Caki2 (cell line): ENCODE measurements around the gene PPAT. TPM values are rescaled to one million over a fixed set of nuclear protein-coding genes. Genes with fewer than 3 reads are reported as not detected.
"Not testable (repeated sequence)": the region's sequence is repeated elsewhere in the genome, so short reads cannot be mapped to it uniquely, and the experiment has no call there.

Experiments used
- DNase-seq: peaks from one replicate; pipeline ENCODE4 v3.0.0-alpha.2; 2015; ENCODE audit warnings: low read depth
- in situ Hi-C: cut with HindIII; loops from 2 replicates; pipeline ENCODE4 v1.10.0; 2016; ENCODE audit warnings: low sequenced_read_pairs, low pct_unique_long_range_greater_than_20kb, mixed read lengths
- total RNA-seq: library from RNA; depleted of rRNA; stranded (reverse); fragments of >200 nt; shearing (Covaris generic); gene quantifications from 2 replicates; pipeline ENCODE4 v1.2.3, GENCODE V29; 2014; ENCODE audit warnings: low replicate concordance

The PPAT gene
- total RNA-seq, 1 experiment from 2014 or later, result 10.7 TPM

DNA sequence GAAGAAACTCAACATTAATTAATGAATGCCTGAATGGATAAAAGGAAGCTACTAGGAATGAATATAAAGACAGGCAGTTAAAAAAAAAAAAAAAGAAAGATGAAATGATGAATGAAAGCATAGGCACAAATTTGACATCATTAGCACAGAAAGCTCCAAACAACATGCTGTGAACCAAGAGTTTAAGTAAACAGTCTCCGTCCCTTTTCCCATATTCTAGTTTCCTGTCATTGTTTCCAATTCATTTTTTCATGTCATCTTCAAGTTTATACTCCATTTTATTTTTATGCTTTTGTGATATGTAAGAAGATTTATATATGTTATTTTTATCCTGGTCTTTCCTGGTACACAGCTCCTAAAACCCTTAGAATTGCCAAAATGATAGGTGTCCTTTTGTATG, 30.4 kb downstream of the PPAT start:
- DNase-seq, result no peak

DNA sequence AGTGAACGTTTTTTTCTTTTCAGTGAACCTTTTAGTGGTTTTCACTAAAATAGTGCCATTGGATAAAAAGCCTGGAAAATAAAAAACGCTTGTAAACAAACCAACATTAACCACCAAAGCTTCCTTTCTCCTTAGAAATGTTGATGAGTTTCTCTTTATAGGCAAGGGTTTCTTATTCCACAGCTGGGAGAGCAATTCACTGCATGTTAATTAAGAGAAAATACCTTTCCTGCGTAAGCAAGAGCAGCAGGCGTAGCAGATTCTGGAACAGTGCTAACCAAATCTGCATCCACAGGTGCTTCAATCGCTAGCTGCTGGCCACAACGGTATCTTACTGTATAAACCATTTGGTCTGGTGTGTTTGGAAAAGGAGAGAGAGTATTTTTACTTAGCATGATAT, 34.9 kb downstream of the PPAT start:
- in situ Hi-C loops, result no loop called here
- no peak for DNase-seq

More for the DNA sequence above, 30.4 kb downstream of the PPAT start:
- in situ Hi-C loops, result no loop called here

DNA sequence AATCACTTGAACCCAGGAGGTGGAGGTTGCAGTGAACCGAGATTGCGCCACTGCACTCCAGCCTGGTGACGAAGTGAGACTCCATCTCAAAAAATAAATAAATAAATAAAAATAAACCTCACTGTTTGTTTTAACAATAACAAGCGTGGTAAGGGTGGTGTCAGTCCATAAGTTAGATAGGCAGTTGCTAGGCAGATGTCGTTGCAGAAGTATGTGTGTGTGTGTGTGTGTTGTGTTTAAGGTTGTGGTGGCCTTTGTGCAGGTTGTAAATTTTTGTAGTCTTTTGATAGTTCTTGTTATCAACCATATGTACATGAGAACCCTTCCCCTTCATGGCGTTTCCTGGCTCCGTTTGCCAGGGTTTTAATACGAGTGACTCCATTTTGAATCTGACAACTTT, 44.1 kb downstream of the PPAT start:
- in situ Hi-C loops, result no loop called here
- DNase-seq, result no peak

DNA sequence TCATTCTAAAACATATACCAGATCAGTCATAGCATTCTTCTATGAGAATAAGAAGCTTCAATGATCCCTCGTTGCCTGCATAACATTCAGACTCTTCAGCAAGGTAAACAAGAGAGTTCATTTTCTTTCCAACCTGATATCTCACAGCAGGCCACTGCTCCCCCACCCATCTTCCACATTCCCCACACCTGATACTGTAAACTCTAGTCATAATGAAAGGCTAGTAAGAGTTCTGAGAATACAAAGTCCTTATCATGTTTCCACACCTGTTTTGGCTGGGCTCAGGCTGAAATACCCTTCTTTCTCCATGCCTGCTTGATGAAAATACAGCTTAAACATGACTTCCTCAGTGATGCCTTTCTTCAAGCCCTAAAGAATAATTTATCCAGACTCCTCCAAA, 45.9 kb downstream of the PPAT start:
- no peak for DNase-seq
- in situ Hi-C loops, result no loop called here

DNA sequence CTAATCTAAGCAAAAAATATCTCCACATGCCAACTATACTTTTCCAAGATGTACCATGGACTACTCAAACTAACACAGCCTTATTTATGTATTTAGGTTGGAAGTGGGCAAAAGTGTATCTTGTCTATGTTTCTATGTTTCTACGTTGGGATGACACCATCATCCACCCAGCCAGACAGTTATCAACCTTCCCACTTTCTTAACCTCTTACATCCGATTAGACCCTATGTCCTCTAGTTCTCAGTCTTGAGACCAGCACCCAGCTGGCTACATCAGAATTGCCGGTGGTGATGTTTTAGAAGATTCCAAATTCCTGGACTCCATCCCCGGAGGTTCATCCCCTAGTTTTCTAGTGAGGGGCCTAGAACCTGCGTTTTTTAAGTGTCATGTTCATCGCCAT, 47.1 kb downstream of the PPAT start:
- no peak for DNase-seq
- in situ Hi-C loops, result no loop called here

DNA sequence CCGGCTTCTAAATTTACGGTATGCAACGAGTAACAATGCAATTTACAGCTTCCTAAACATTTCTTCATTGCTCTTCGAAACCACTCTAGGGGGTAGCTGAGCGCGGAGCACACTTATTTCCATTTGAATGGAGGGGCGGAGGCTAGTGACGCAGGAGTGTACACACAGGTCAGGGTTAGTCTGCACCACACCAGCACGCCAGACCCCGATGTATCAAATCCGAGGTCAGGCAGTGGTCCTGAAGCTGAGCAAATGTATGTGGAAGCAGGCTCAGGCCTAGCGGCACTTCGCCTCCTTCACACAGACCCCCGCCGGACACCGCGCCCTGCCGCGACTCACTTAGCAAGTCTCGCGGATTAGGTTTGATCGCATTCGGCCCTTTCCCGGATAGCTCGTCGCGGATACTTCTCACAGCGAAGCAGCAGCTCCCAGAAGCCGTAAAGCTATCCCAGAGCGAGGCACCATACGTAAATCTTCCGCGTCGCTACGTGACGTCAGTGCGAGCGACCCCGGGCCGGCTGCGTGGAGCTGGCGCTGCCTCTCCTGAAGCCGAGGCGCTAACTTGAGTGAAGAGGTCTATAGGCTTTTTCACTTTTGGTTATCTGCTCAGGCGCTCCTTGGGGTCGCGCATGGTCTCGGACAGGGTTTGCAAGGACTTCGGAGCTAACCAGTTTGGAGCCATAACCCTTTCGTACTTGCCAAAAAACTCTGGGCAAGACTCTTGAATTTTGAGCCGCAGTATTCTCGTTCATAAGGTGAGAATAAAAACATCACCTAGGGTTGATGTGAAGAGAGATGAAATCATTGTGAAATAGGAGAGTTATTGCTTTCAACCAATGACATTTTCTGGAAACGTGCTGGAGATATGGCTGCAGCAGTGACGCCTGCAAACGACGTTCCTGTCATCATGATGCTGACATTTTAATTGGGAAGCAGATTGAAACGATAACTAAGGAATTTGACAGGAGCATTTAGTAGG, 48.1 kb downstream of the PPAT start, which contains the start of gene AASDH:
Gene AASDH, minus strand, starts transcription at position 469 of the 979 bp plus-strand sequence. CDS start 3,192 bp downstream, outside the sequence.
- in situ Hi-C loops, result no loop called here
- peak; percentile 87 for DNase-seq

DNA sequence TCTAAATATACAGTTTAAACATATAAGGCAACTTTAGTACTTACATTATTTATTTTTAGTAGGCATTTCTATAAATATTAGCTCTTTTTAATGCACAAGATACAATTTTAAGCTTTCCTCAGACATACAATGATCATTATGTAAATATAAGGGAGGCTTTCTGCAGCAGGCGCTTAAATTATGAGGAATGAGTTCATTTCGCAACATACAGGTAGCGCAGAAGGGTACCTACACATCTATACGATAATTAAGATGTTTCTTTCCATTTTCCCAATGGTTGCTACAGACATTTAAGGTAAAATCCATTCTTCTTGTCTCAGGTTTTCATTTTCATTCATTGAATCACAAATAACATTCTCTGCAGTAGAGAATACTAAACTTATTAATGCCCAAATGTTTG, 49.3 kb downstream of the PPAT start:
- DNase-seq, result no peak
- in situ Hi-C loops, result no loop called here

DNA sequence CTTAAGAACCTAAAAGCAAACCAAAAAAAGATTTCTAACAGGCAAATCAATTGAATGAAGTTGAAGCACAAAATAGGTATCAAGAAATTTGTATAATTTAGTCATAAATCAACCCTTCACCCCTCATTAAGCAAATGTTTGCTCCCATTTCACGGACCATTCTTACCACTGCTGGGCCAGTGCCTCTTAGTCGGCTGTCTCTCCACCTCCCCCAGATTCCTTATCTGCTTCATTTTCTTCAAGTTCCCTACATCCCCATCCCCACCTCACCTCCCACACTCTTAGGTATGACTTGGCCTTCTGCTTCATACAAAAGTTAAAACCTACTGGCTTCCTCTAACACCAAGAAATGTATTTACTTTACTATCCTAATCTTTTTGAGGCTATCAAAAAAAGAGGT, 60.0 kb downstream of the PPAT start:
- no peak for DNase-seq
- in situ Hi-C loops, result no loop called here

DNA sequence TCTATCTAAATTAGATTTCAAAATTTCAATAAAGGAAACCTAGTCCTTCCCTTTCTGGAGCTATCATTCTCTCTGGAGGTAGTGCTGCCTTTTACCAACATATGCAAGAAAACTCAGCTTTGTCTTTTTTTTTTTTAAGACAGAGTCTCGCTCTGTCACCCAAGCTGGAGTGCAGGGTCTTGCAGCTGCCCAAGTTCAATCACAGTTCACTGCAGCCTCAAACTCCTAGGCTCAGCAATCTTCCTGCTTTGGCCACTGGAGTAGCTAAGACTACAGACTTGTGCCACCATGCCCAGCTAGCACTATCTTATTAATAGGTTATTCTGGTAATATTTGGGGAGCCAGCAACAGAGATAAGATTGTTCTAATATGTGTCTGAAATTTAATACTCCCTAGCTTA, 60.5 kb downstream of the PPAT start:
- DNase-seq, result no peak
- in situ Hi-C loops, result no loop called here

DNA sequence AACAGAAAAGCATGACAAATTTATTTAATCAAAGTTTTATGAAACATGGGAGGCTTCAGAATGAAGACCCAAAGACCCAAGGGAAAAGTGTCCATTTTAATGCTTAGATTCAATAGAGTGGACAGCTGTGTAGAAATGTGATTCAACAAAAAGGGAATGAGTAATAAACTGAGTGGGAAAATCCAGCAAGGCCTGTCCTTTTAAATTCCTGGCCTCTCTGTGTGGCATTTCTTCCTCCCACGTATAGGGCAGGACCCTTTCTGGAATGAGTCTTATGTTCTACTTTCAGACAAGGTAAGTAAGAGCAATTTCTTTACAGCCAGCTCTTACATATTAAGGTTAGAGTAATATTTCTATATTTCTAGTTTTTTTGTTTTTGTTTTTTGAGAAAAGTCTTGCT, 62.6 kb downstream of the PPAT start:
- DNase-seq, result no peak
- in situ Hi-C loops, result no loop called here

DNA sequence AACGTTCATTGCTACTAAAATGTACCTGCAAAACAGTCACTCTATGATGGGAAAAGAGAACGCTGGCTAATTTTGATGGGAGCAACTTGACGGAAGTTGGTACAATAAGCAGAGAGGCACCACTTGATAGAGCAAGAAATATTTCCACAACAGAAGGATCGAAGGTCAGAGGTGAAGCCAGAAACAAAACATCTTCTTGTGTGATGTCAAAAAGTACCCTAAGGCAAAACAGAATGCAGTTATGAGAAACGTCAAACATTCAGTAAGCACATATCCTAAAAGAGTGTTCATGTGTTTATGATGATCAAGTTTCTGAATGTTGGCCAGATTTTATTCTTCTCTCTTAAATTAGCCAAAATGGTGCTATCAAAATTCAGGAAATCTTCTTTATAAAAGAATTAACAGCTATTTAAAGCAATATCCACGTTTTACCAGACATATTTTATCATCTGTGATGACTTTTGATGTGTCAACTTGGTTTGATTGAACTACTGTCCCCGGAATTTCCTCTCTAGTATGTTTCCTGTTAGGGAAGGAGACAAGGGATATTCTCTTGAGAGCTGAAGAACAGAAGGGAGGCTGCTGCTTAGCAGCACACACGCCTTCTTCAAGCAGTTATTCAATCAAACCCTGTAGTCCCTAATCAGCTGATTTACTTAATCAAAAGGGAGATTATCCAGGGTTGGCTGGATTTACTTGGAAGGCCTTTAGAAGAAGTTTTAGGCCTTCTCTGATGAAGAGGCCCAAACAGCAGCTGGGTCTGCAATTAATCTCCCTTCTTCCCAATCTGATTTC, 63.8 kb downstream of the PPAT start:
- in situ Hi-C loops, result no loop called here
- DNase-seq, result no peak

DNA sequence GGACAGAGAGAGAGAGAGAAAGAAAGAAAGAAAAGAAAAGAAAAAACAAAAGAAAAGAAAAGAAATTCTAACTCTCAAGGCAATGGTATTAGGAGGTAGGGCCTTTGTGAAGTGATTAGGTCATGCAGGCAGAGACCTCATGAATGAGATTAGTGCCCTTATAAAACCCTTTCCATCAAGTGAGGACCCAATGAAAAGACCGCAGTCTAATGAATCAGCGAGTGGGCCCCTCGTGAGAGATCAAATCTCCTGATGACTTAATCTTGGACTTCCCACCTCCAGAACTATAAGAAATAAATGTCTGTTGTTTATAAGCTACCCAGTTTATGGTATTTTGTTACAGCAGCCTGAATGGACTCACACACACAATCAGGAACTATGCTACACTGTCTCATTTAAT, 65.0 kb downstream of the PPAT start:
- in situ Hi-C loops, result no loop called here
- no peak for DNase-seq

DNA sequence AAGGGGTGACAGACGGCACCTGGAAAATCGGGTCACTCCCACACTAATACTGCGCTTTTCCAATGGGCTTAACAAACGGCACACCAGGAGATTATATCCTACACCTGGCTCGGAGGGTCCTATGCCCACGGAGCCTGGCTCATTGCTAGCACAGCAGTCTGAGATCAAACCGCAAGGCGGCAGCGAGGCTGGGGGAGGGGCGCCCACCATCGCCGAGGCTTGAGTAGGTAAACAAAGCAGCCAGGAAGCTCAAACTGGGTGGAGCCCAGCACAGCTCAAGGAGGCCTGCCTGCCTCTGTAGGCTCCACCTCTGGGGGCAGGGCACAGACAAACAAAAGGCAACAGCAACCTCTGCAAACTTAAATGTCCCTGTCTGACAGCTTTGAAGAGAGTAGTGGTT, 72.4 kb downstream of the PPAT start:
- DNase-seq, in situ Hi-C loops: not testable (repeated sequence)

DNA sequence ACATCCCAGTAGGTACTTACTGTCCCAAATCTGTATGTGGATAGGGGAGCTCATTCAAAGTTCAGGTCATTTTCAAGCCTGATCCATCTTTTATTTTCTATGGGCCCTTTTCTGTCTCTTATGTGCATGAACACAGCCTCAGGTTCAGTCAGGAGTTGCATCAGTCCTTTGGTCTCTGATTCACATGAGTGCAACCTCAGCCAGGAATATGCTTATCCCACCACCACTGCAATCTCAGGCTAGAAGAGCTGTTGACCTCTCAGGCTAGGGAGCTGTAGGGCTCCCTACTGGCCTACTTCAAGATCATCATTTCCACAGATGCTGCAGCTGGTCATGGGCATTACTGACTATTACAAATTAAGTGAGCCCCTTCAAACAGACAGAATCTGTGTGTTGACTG, 75.3 kb downstream of the PPAT start:
- DNase-seq, result no peak
- in situ Hi-C loops, result no loop called here

DNA sequence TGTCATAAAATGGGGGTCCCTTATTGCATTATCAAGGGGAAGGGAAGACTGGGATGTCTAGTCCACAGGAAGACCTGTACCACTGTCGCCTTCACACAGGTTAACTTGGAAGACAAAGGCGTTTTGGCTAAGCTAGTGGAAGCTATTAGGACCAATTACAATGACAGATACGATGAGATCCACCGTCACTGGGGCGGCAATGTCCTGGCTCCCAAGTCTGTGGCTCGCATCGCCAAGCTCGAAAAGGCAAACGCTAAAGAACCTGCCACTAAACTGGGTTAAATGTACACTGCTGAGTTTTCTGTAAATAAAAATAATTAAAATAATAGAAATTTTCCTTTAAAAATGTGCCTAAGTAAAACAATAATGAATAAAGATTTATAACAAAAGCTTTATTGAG, 78.8 kb downstream of the PPAT start:
- no peak for DNase-seq
- in situ Hi-C loops, result no loop called here

DNA sequence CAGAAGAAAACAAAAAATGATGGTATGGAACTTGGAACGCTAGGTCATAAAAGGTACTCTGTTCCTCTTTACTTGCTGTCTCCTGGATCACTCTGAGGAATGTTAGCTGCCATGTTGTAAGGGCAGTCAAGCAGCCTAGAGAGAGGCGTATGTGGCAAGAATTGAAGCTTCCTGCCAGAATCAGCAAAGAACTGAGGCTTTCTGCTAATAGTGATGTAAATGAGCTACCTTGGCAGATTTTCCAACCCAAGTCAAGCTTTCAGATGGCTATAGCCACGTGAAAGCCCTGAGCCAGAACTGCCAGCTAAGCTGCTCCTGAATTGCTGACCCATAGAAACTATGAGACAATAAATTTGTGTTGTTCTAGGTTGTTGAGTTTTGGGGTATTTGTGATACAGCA, 86.8 kb downstream of the PPAT start:
- DNase-seq, result peak; percentile 29
- in situ Hi-C loops, result no loop called here

DNA sequence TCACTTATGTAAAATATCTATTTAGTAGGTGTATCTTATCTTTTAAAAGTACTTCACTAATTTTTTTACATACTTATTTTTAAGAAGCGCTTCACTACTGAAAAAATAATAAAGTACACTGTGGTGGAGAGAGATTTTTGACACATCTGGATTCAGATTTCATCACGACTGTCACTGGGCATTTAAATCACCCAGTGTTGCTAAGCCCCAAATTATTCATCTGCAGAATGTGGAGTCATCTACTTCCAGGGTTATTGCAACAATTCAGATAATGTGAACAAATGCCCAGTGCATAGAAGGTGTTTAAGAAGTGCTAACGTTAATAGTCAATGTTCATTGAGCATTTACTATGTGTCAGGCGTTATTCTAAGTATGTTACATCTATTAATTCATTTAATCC, 90.0 kb downstream of the PPAT start:
- in situ Hi-C loops, result no loop called here

More for the DNA sequence above, 90.0 kb downstream of the PPAT start:
- DNase-seq, result no peak
